Measurements from ENCODE around the gene SAMD13. TPM values are rescaled to one million over a fixed set of nuclear protein-coding genes. Genes with fewer than 3 reads are reported as not detected.
"Not testable (repeated sequence)": the region's sequence is repeated elsewhere in the genome, so short reads cannot be mapped to it uniquely, and the experiment has no call there.

The SAMD13 gene
- total and polyA plus RNA-seq, 4 donors: 0.30 to 3.4 (median 0.65) TPM

DNA sequence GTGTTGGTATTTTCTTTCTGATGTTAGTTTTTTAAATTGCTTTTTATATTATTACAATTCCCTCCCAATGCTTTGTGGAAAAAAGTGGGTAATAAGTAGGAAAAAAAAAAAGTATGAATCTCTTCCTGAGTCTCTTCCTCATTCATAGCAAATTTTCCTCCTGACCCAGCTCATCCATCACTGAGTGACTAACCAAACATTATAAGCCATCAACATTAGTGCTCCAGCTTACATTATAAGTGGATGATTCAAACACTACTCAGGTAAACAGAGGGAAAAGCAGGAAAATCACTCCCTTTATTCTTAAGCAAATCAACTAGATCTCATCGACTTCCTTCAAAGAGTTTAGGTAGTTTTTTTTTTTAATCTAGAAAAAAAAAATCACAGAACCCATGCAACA lies 15.4 kb upstream of the SAMD13 start:
- WGBS, 2 donors: 66 to 97% methylated on average over 1 of the region's 1 CpG
- Histone ChIP-seq H3K4me3 (no peak overlapping the region), H3K4me1 (ENCODE audit: control insufficient read depth in 5 of 5, insufficient read depth in 5 of 5, low read length in 5 of 5) (no peaks in the 10 kb centered on the region), H3K9ac (ENCODE audit: insufficient read depth in 1 of 2, low read length in 2 of 2) (no peak overlapping the region), H3K27me3 (ENCODE audit: control insufficient read depth in 3 of 3, insufficient read depth in 3 of 3, low read length in 2 of 3) (no peaks in the 10 kb centered on the region), H3K9me3 (ENCODE audit: control insufficient read depth in 4 of 4, insufficient read depth in 3 of 4, low read length in 3 of 4) (peaks cover 0 to 6% (median 1%) of the 10 kb centered on the region in 4 donors), H3K27ac (ENCODE audit: low read depth in 1 of 2, low read length in 1 of 2) (no peak overlapping the region), H3K36me3 (ENCODE audit: control insufficient read depth in 4 of 4, insufficient read depth in 4 of 4, low read length in 4 of 4) (no peaks in the 10 kb centered on the region)
- DNase-seq (no peak), ATAC-seq (ENCODE audit: insufficient read depth, low FRiP score) (no peak)
- TF ChIP-seq, protein P1, sequence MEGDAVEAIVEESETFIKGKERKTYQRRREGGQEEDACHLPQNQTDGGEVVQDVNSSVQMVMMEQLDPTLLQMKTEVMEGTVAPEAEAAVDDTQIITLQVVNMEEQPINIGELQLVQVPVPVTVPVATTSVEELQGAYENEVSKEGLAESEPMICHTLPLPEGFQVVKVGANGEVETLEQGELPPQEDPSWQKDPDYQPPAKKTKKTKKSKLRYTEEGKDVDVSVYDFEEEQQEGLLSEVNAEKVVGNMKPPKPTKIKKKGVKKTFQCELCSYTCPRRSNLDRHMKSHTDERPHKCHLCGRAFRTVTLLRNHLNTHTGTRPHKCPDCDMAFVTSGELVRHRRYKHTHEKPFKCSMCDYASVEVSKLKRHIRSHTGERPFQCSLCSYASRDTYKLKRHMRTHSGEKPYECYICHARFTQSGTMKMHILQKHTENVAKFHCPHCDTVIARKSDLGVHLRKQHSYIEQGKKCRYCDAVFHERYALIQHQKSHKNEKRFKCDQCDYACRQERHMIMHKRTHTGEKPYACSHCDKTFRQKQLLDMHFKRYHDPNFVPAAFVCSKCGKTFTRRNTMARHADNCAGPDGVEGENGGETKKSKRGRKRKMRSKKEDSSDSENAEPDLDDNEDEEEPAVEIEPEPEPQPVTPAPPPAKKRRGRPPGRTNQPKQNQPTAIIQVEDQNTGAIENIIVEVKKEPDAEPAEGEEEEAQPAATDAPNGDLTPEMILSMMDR (IDR thresholded peaks at IDR 0.05; ENCODE audit: control extremely low read depth, extremely low read depth): no peak

DNA sequence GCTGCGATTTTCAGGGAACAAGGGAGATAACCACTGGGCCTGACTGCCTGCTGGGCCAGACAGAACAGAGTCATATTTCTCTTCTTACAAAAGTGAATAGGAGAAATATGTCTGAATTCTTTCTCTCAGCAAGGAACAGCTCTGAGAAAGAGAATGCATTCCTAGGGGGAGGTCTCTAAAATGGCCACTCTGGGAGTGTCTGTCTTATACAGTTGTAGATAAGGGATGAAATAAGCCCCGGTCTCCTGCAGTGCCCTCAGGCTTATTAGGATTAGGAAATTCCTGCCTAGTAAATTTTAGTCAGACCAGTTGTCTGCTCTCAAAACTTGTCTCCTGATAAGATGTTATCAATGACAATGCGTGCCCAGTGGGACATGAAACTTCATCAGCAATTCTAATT lies 14.1 kb upstream of the SAMD13 start:
- 63 to 70% methylated on average over 3 of the region's 3 CpGs for WGBS, 2 donors
- H3K36me3 ChIP-seq (ENCODE audit: control insufficient read depth in 4 of 4, insufficient read depth in 4 of 4, low read length in 4 of 4); H3K9me3 ChIP-seq (ENCODE audit: control insufficient read depth in 4 of 4, insufficient read depth in 3 of 4, low read length in 3 of 4); H3K27ac ChIP-seq (ENCODE audit: low read depth in 1 of 2, low read length in 1 of 2); ATAC-seq (ENCODE audit: insufficient read depth, low FRiP score); H3K4me3 ChIP-seq; H3K4me1 ChIP-seq (ENCODE audit: control insufficient read depth in 5 of 5, insufficient read depth in 5 of 5, low read length in 5 of 5); H3K27me3 ChIP-seq (ENCODE audit: control insufficient read depth in 3 of 3, insufficient read depth in 3 of 3, low read length in 2 of 3); H3K9ac ChIP-seq (ENCODE audit: insufficient read depth in 1 of 2, low read length in 2 of 2); DNase-seq: not testable (repeated sequence)

DNA sequence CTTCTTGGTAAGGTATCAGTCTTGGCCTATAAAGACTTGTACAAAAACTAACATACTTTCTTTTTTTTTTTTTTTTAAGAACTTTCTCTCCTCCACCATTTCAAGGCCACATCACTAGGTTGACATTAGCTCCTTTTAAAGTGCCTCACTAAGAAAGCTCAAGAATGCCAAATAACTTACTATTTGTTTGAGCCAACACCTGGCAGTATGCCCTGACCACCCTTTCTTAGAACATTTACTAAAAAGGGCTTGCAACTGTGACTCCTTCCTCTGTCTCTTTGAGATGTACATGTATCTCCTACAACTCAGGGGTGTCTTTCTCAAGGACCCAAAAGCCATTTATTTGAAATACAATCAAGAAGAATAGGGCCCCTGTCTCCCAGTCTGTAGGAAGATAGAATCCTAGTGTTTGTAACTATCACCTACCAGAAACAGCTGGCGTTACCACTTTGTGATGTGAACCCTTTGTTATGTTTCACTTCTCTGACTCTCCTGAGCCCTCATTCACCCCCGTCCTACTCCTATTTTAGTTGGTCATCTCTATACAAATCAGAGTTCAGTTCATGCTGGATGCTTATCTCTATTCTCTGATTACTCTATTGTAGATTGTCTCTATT lies 12.2 kb upstream of the SAMD13 start:
- no peak overlapping the region for H3K27ac ChIP-seq (ENCODE audit: low read depth in 1 of 2, low read length in 1 of 2)
- H3K27me3 ChIP-seq (ENCODE audit: control insufficient read depth in 3 of 3, insufficient read depth in 3 of 3, low read length in 2 of 3): no peaks in the 10 kb centered on the region
- WGBS, 2 donors: 87% methylated on average over 2 of the region's 2 CpGs
- no peaks in the 10 kb centered on the region for H3K36me3 ChIP-seq (ENCODE audit: control insufficient read depth in 4 of 4, insufficient read depth in 4 of 4, low read length in 4 of 4)
- no peaks in the 10 kb centered on the region for H3K4me1 ChIP-seq (ENCODE audit: control insufficient read depth in 5 of 5, insufficient read depth in 5 of 5, low read length in 5 of 5)
- H3K9me3 ChIP-seq (ENCODE audit: control insufficient read depth in 4 of 4, insufficient read depth in 3 of 4, low read length in 3 of 4): peaks cover 0 to 6% (median 1%) of the 10 kb centered on the region in 4 donors
- DNase-seq: peak in 1 of 3 donors; percentile 37
- ATAC-seq (ENCODE audit: insufficient read depth, low FRiP score): no peak
- TF ChIP-seq, protein P1 (IDR thresholded peaks at IDR 0.05; ENCODE audit: control extremely low read depth, extremely low read depth): no peak
- H3K4me3 ChIP-seq: no peak overlapping the region
- no peak overlapping the region for H3K9ac ChIP-seq (ENCODE audit: insufficient read depth in 1 of 2, low read length in 2 of 2)

DNA sequence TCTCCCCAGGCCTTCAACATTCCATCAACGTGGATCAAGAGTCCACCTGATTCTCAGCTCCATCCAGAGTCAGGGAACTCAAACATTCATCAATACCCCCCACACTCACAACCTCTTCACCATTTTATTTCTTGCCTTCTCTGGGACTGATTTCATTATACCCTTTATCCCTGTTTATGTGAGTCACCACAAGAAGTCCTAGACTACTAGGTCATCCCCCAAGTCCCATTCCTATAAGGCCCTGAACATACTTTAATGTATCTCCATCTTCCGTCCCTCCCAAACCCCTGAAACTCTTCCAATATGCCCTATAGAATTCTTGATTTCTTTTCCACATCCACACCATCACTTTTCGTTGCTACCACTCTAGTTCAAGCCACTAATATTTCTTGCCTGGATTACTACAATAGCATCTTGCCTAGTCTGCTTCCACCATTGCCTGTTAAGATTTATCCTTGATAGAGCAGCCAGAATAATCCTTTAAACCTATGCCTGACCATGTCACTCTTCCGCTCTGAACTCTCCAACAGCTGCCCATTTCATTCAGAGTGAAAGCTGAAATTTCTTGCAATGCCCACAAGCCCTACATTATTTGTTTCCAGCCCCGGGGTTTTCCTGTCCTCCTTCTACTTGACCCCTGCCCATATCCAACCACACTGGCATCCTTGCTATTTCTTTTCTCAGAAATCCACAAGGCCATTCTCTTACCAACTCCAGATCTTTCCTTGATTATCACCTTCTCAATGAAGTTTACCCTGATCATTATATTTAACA lies 9.4 kb upstream of the SAMD13 start:
- Histone ChIP-seq H3K36me3 (ENCODE audit: control insufficient read depth in 4 of 4, insufficient read depth in 4 of 4, low read length in 4 of 4) (no peaks in the 10 kb centered on the region), H3K4me1 (ENCODE audit: control insufficient read depth in 5 of 5, insufficient read depth in 5 of 5, low read length in 5 of 5) (no peaks in the 10 kb centered on the region), H3K27ac (ENCODE audit: low read depth in 1 of 2, low read length in 1 of 2) (no peak overlapping the region), H3K27me3 (ENCODE audit: control insufficient read depth in 3 of 3, insufficient read depth in 3 of 3, low read length in 2 of 3) (no peaks in the 10 kb centered on the region), H3K9me3 (ENCODE audit: control insufficient read depth in 4 of 4, insufficient read depth in 3 of 4, low read length in 3 of 4) (peaks cover 0 to 8% (median 1%) of the 10 kb centered on the region in 4 donors), H3K4me3 (no peak overlapping the region), H3K9ac (ENCODE audit: insufficient read depth in 1 of 2, low read length in 2 of 2) (no peak overlapping the region)
- TF ChIP-seq, protein P1 (IDR thresholded peaks at IDR 0.05; ENCODE audit: control extremely low read depth, extremely low read depth): no peak
- 86 to 91% methylated on average over 5 of the region's 5 CpGs for WGBS, 2 donors
- DNase-seq (no peak), ATAC-seq (ENCODE audit: insufficient read depth, low FRiP score) (no peak)
